Endodermal cell (in vitro differentiated cells): ENCODE measurements around the gene C13orf42. TPM values are rescaled to one million over a fixed set of nuclear protein-coding genes. Genes with fewer than 3 reads are reported as not detected.
"Not testable (repeated sequence)": the region's sequence is repeated elsewhere in the genome, so short reads cannot be mapped to it uniquely, and the experiment has no call there.

Experiments
- DNase-seq: peaks from one replicate; pipeline ENCODE4 v3.0.0-alpha.2; 2017
- H3K27ac ChIP-seq: 2 replicates; pipeline ENCODE4 v1.5.1; 2013; ENCODE audit warnings: mild to moderate bottlenecking, low read depth, low read length, moderate library complexity
- H3K27me3 ChIP-seq: 2 replicates; pipeline ENCODE4 v1.6.1; 2013; ENCODE audit warnings: mild to moderate bottlenecking, low read length, moderate library complexity; ENCODE audit not compliant: insufficient read depth, control insufficient read depth, poor library complexity, severe bottlenecking
- H3K36me3 ChIP-seq: 2 replicates; pipeline ENCODE4 v1.7.0; 2013; ENCODE audit warnings: mild to moderate bottlenecking, low read length, moderate library complexity; ENCODE audit not compliant: control insufficient read depth, insufficient read depth
- H3K4me1 ChIP-seq: one replicate; pipeline ENCODE4 v1.7.0; 2013; ENCODE audit warnings: low read length; ENCODE audit not compliant: control insufficient read depth, insufficient read depth
- H3K4me3 ChIP-seq: 2 replicates; pipeline ENCODE4 v1.5.1; 2013; ENCODE audit warnings: mild to moderate bottlenecking, low read length, moderate library complexity
- H3K9ac ChIP-seq: 2 replicates; pipeline ENCODE4 v1.6.1; 2013; ENCODE audit warnings: mild to moderate bottlenecking, low read length, moderate library complexity; ENCODE audit not compliant: poor library complexity, severe bottlenecking; ENCODE audit errors: extremely low read depth
- H3K9me3 ChIP-seq: 2 replicates; pipeline ENCODE4 v1.6.1; 2013; ENCODE audit warnings: mild to moderate bottlenecking, low read length, moderate library complexity; ENCODE audit not compliant: control insufficient read depth
- H3K27ac Mint-ChIP-seq: 2 replicates; pipeline ENCODE4 v1.8.0; 2020; ENCODE audit warnings: mixed read lengths
- H3K27me3 Mint-ChIP-seq: 2 replicates; pipeline ENCODE4 v1.8.0; 2021; ENCODE audit warnings: mild to moderate bottlenecking, mixed read lengths; ENCODE audit not compliant: insufficient read depth
- H3K36me3 Mint-ChIP-seq: 2 replicates; pipeline ENCODE4 v1.8.0; 2020; ENCODE audit warnings: low read depth, mixed read lengths
- H3K4me1 Mint-ChIP-seq: 2 replicates; pipeline ENCODE4 v1.8.0; 2020; ENCODE audit warnings: mixed read lengths
- H3K4me3 Mint-ChIP-seq: 2 replicates; pipeline ENCODE4 v1.8.0; 2020; ENCODE audit warnings: mild to moderate bottlenecking, moderate library complexity, mixed read lengths
- H3K9me3 Mint-ChIP-seq: 2 replicates; pipeline ENCODE4 v1.8.0; 2020; ENCODE audit warnings: mild to moderate bottlenecking, mixed read lengths
- CTCF ChIP-seq: fragments of 200-600 bp; sonication (generic); conservative IDR thresholded peaks from 2 replicates; pipeline ENCODE4 v1.5.0; 2021; ENCODE audit warnings: antibody characterized with exemption, mild to moderate bottlenecking
- WGBS, 2 experiments: methylation state at CpG; one replicate each; pipeline versions ENCODE4 v1.1.5 to v1.1.7; 2013; ENCODE audit warnings: missing lambda C conversion rate in 2 of 2, mixed read lengths in 1 of 2; ENCODE audit not compliant: insufficient coverage in 1 of 2, insufficient read length in 1 of 2; 5-methylcytosine and 5-hydroxymethylcytosine counted together
- total RNA-seq, 2 donors: library from RNA; stranded (reverse); fragmentation: NEBNext Ultra II Directional in 1 of 2; extraction: Animal tissue kit (Norgen Biotek cat#: 25700) in 1 of 2; gene quantifications; 2 replicates in 1 of 2; 3 replicates in 1 of 2; pipeline ENCODE4 v1.2.1, GENCODE V29; 2021

The C13orf42 gene
- total RNA-seq, 2 donors from 2014 or later, result 19.0 to 27.7 TPM

GRCh38 chr13:51083706-51084105 lies 27.4 kb downstream of the C13orf42 start:
- H3K36me3 Mint-ChIP-seq, result peaks cover 79% of the 10 kb centered on the region
- H3K27ac Mint-ChIP-seq, result no peak overlapping the region
- peaks cover 67% of the 10 kb centered on the region for H3K36me3 ChIP-seq
- H3K27ac ChIP-seq, result no peak overlapping the region
- H3K9me3 Mint-ChIP-seq, result peaks cover 29% of the 10 kb centered on the region
- no peaks in the 10 kb centered on the region for H3K27me3 Mint-ChIP-seq
- no peaks in the 10 kb centered on the region for H3K27me3 ChIP-seq
- H3K4me1 ChIP-seq, result no peaks in the 10 kb centered on the region
- no peak overlapping the region for H3K4me3 ChIP-seq
- TF ChIP-seq CTCF, result no peak
- peaks cover 20% of the 10 kb centered on the region for H3K9me3 ChIP-seq
- no peak overlapping the region for H3K4me3 Mint-ChIP-seq
- DNase-seq, result no peak
- H3K4me1 Mint-ChIP-seq, result no peaks in the 10 kb centered on the region
- no peak overlapping the region for H3K9ac ChIP-seq
- 93 to 94% methylated on average over 2 to 5 of the region's 5 CpGs for WGBS, 2 experiments

GRCh38 chr13:51080478-51081065 lies 30.5 kb downstream of the C13orf42 start:
- Histone ChIP-seq H3K36me3 (peaks cover 48% of the 10 kb centered on the region), H3K4me3 (peak overlapping the region; percentile 29), H3K9me3 (peaks cover 20% of the 10 kb centered on the region)
- not testable (repeated sequence) for H3K4me1 Mint-ChIP-seq, H3K27ac ChIP-seq, H3K27me3 Mint-ChIP-seq, H3K9ac ChIP-seq, DNase-seq, H3K27ac Mint-ChIP-seq, H3K27me3 ChIP-seq, H3K4me1 ChIP-seq, H3K4me3 Mint-ChIP-seq
- Mint-ChIP-seq H3K9me3 (peaks cover 56% of the 10 kb centered on the region), H3K36me3 (peaks cover 76% of the 10 kb centered on the region)
- WGBS, 2 experiments, result 60 to 87% methylated on average over 2 to 6 of the region's 23 CpGs

- DNase-seq, result peak; percentile 57
- H3K36me3 Mint-ChIP-seq, result peaks cover 12% of the 10 kb centered on the region
- H3K9me3 ChIP-seq, result no peaks in the 10 kb centered on the region
- no peak overlapping the region for H3K4me3 ChIP-seq
- no peak overlapping the region for H3K27ac ChIP-seq
- no peak overlapping the region for H3K9ac ChIP-seq
- H3K27me3 ChIP-seq, result no peaks in the 10 kb centered on the region
- H3K9me3 Mint-ChIP-seq, result peaks cover 25% of the 10 kb centered on the region
- H3K4me3 Mint-ChIP-seq, result no peak overlapping the region
- H3K4me1 ChIP-seq, result no peaks in the 10 kb centered on the region
- H3K36me3 ChIP-seq, result no peaks in the 10 kb centered on the region
- WGBS, 2 experiments, result 94% methylated on average over 7 to 8 of the region's 8 CpGs
- TF ChIP-seq CTCF, result no peak
- H3K27me3 Mint-ChIP-seq, result peaks cover 13% of the 10 kb centered on the region
- no peak overlapping the region for H3K27ac Mint-ChIP-seq
- H3K4me1 Mint-ChIP-seq, result peaks cover 6% of the 10 kb centered on the region
Observed at GRCh38 chr13:51071493-51071892, 39.6 kb downstream of the C13orf42 start.
